ENCODE data around the gene CAT. TPM values are rescaled to one million over a fixed set of nuclear protein-coding genes. Genes with fewer than 3 reads are reported as not detected.

CAT gene
- polyA plus RNA-seq, 3 donors = 165 to 171 (median 166) TPM

GRCh38 chr11:34493468-34493867 lies 54.7 kb downstream of the CAT start:
- DNase-seq (ENCODE audit: low read depth in 3 of 3, low spot score in 2 of 3) = no peak

- no peak for DNase-seq (ENCODE audit: low read depth in 3 of 3, low spot score in 2 of 3)
Observed at GRCh38 chr11:34493926-34494595, 55.3 kb downstream of the CAT start.

- no peak for DNase-seq (ENCODE audit: low read depth in 3 of 3, low spot score in 2 of 3)
Observed at GRCh38 chr11:34495239-34495723, 56.5 kb downstream of the CAT start.

- no peak for DNase-seq (ENCODE audit: low read depth in 3 of 3, low spot score in 2 of 3)
Observed at GRCh38 chr11:34495724-34496377, 57.1 kb downstream of the CAT start.

GRCh38 chr11:34499719-34500500 lies 61.2 kb downstream of the CAT start:
- DNase-seq (ENCODE audit: low read depth in 3 of 3, low spot score in 2 of 3) = no peak

GRCh38 chr11:34501500-34501899 lies 62.8 kb downstream of the CAT start:
- DNase-seq (ENCODE audit: low read depth in 3 of 3, low spot score in 2 of 3) = no peak

GRCh38 chr11:34501949-34502348 lies 63.2 kb downstream of the CAT start:
- DNase-seq (ENCODE audit: low read depth in 3 of 3, low spot score in 2 of 3) = no peak

GRCh38 chr11:34502949-34503348 lies 64.2 kb downstream of the CAT start:
- DNase-seq (ENCODE audit: low read depth in 3 of 3, low spot score in 2 of 3) = no peak

- DNase-seq (ENCODE audit: low read depth in 3 of 3, low spot score in 2 of 3) = no peak
Observed at GRCh38 chr11:34505874-34506273, 67.1 kb downstream of the CAT start.

GRCh38 chr11:34507156-34507555 lies 68.4 kb downstream of the CAT start:
- DNase-seq (ENCODE audit: low read depth in 3 of 3, low spot score in 2 of 3) = no peak

GRCh38 chr11:34507610-34508009 lies 68.9 kb downstream of the CAT start:
- DNase-seq (ENCODE audit: low read depth in 3 of 3, low spot score in 2 of 3) = no peak

GRCh38 chr11:34508524-34508923 lies 69.8 kb downstream of the CAT start:
- no peak for DNase-seq (ENCODE audit: low read depth in 3 of 3, low spot score in 2 of 3)

- no peak for DNase-seq (ENCODE audit: low read depth in 3 of 3, low spot score in 2 of 3)
Observed at GRCh38 chr11:34509336-34509876, 70.7 kb downstream of the CAT start.

- DNase-seq (ENCODE audit: low read depth in 3 of 3, low spot score in 2 of 3) = no peak
Observed at GRCh38 chr11:34510218-34510617, 71.5 kb downstream of the CAT start.

- DNase-seq (ENCODE audit: low read depth in 3 of 3, low spot score in 2 of 3) = no peak
Observed at GRCh38 chr11:34510673-34511072, 71.9 kb downstream of the CAT start.

- no peak for DNase-seq (ENCODE audit: low read depth in 3 of 3, low spot score in 2 of 3)
Observed at GRCh38 chr11:34512840-34513681, 74.3 kb downstream of the CAT start.

- DNase-seq (ENCODE audit: low read depth in 3 of 3, low spot score in 2 of 3) = no peak
Observed at GRCh38 chr11:34513682-34514449, 75.1 kb downstream of the CAT start, which contains the start of gene ELF5. Gene ELF5, minus strand, starts transcription at chr11:34513794. Its CDS starts 8,045 bp downstream, at chr11:34505749.

GRCh38 chr11:34514597-34514996 lies 75.9 kb downstream of the CAT start:
- no peak for DNase-seq (ENCODE audit: low read depth in 3 of 3, low spot score in 2 of 3)

- DNase-seq (ENCODE audit: low read depth in 3 of 3, low spot score in 2 of 3) = no peak
Observed at GRCh38 chr11:34516247-34517040, 77.7 kb downstream of the CAT start.
